Omental fat pad (tissue), 4 donors: Measurements from ENCODE around the gene AIF1. TPM values are rescaled to one million over a fixed set of nuclear protein-coding genes. Genes with fewer than 3 reads are reported as not detected.

Experiments used
- ATAC-seq: fragments of 150-250 bp; one replicate; pipeline ENCODE4 v1.9.1; 2016; ENCODE audit warnings: mild to moderate bottlenecking, moderate library complexity; ENCODE audit not compliant: low FRiP score
- DNase-seq: peaks from one replicate; pipeline ENCODE4 v3.0.0-alpha.2; 2019; ENCODE audit warnings: low spot score
- CTCF ChIP-seq, 3 donors: fragments of 450-650 bp; IDR thresholded peaks; one replicate each; pipeline ENCODE4 v1.5.1; 2016 to 2017; ENCODE audit warnings: antibody characterized with exemption in 3 of 3, mild to moderate bottlenecking in 3 of 3, moderate library complexity in 2 of 3
- total RNA-seq, 4 donors: library from RNA; depleted of rRNA; stranded (reverse); fragments of >200 nt; gene quantifications; one replicate each; pipeline ENCODE4 v1.1.0, GENCODE V29; 2016

The AIF1 gene
- total RNA-seq, 4 donors from 2014 or later, result 57.3 to 95.1 (median 81.8) TPM

- ATAC-seq, result no peak
- DNase-seq, result no peak
- TF ChIP-seq CTCF (IDR thresholded peaks at IDR 0.05), result no peak
Observed at GRCh38 chr6:31624070-31624469, 9.0 kb downstream of the AIF1 start.

GRCh38 chr6:31626952-31627351, 11.9 kb downstream of the AIF1 start:
- ATAC-seq (no peak), DNase-seq (no peak)
- TF ChIP-seq CTCF (IDR thresholded peaks at IDR 0.05), result no peak

- ATAC-seq, result no peak
- no peak for TF ChIP-seq CTCF (IDR thresholded peaks at IDR 0.05)
- no peak for DNase-seq
Observed at GRCh38 chr6:31627690-31628287, 12.8 kb downstream of the AIF1 start.

- no peak for DNase-seq
- TF ChIP-seq CTCF (IDR thresholded peaks at IDR 0.05), result no peak
Observed at GRCh38 chr6:31629014-31629413, 14.0 kb downstream of the AIF1 start.

GRCh38 chr6:31630177-31630934, 15.3 kb downstream of the AIF1 start:
- DNase-seq (no peak), ATAC-seq (no peak)
- no peak for TF ChIP-seq CTCF (IDR thresholded peaks at IDR 0.05)

More at GRCh38 chr6:31629014-31629413, 14.0 kb downstream of the AIF1 start:
- ATAC-seq, result no peak

- ATAC-seq, result no peak
Observed at GRCh38 chr6:31631209-31631608, 16.2 kb downstream of the AIF1 start.

More at GRCh38 chr6:31631209-31631608, 16.2 kb downstream of the AIF1 start:
- no peak for TF ChIP-seq CTCF (IDR thresholded peaks at IDR 0.05)
- no peak for DNase-seq
